IMR-90 (cell line): Measurements from ENCODE around the gene C20orf202. TPM values are rescaled to one million over a fixed set of nuclear protein-coding genes. Genes with fewer than 3 reads are reported as not detected.

Experiments
- ATAC-seq: fragments of 200-7000 bp; cut with Tn5 transposase; 2 replicates; pipeline ENCODE4 v1.9.1; 2020; ENCODE audit warnings: low read depth, mild to moderate bottlenecking, moderate library complexity
- BruUV-seq: library from RNA; stranded (reverse); fragments of 400-500 nt; replicated peaks from 2 replicates; lab custom pipeline; 2021; lab: Mats Ljungman, UMichigan
- CTCF ChIA-PET: fragments of 300-600 bp; formaldehyde crosslinking; extraction: SDS; loops from one replicate; lab custom pipeline; 2021; ENCODE audit warnings: antibody characterized with exemption; lab: Yijun Ruan, JAX
- POLR2A ChIA-PET: fragments of 300-600 bp; sonication (Branson Sonifier 250); formaldehyde crosslinking; loops from one replicate; lab custom pipeline; 2022; ENCODE audit warnings: antibody characterized with exemption; ENCODE audit not compliant: unreplicated experiment; lab: Charles Lee
- DNase-seq: peaks from one replicate; pipeline ENCODE4 v3.0.0; 2013
- H2AFZ ChIP-seq: replicated peaks from 2 replicates; pipeline ENCODE3; 2013; ENCODE audit warnings: low read length, mild to moderate bottlenecking; ENCODE audit not compliant: poor library complexity
- H2AK5ac ChIP-seq: 2 replicates; pipeline ENCODE4 v1.6.1; 2013; ENCODE audit warnings: low read depth, low read length, inconsistent platforms
- H2AK9ac ChIP-seq: replicated peaks from 2 replicates; pipeline ENCODE3; 2013; ENCODE audit warnings: mild to moderate bottlenecking, low read depth, low read length, moderate library complexity; ENCODE audit not compliant: poor library complexity
- H2BK120ac ChIP-seq: 2 replicates; pipeline ENCODE4 v1.6.1; 2013; ENCODE audit warnings: low read depth, low read length, inconsistent platforms
- H2BK15ac ChIP-seq: 3 replicates; pipeline ENCODE4 v1.6.1; 2013; ENCODE audit warnings: low read depth, low read length, inconsistent platforms
- H2BK20ac ChIP-seq: 2 replicates; pipeline ENCODE4 v1.6.1; 2013; ENCODE audit warnings: low read depth, mild to moderate bottlenecking, inconsistent platforms, low read length, moderate library complexity
- H2BK5ac ChIP-seq: 2 replicates; pipeline ENCODE4 v1.6.1; 2013; ENCODE audit warnings: mild to moderate bottlenecking, low read depth, low read length, inconsistent platforms; ENCODE audit not compliant: poor library complexity, severe bottlenecking
- H3K14ac ChIP-seq: replicated peaks from 2 replicates; pipeline ENCODE4 v1.6.1; 2013; ENCODE audit warnings: low read depth, low read length, inconsistent platforms
- H3K18ac ChIP-seq: 2 replicates; pipeline ENCODE4 v1.6.1; 2013; ENCODE audit warnings: low read depth, low read length, control low read depth
- H3K23ac ChIP-seq: 2 replicates; pipeline ENCODE4 v1.6.1; 2013; ENCODE audit warnings: low read depth, low read length, inconsistent platforms
- H3K27ac ChIP-seq: 2 replicates; pipeline ENCODE4 v1.5.1; 2013; ENCODE audit warnings: mild to moderate bottlenecking, control low read depth, low read length; ENCODE audit not compliant: insufficient read depth
- H3K27me3 ChIP-seq: 2 replicates; pipeline ENCODE4 v1.6.1; 2013; ENCODE audit warnings: low read length; ENCODE audit not compliant: control insufficient read depth, insufficient read depth
- H3K36me3 ChIP-seq: 2 replicates; pipeline ENCODE4 v1.6.1; 2013; ENCODE audit warnings: low read length, mixed read lengths; ENCODE audit not compliant: control insufficient read depth, insufficient read depth
- H3K4ac ChIP-seq: 2 replicates; pipeline ENCODE4 v1.6.1; 2013; ENCODE audit warnings: low read depth, low read length, inconsistent platforms
- H3K4me1 ChIP-seq: 2 replicates; pipeline ENCODE4 v1.6.1; 2013; ENCODE audit warnings: low read length, mixed read lengths; ENCODE audit not compliant: control insufficient read depth, insufficient read depth
- H3K4me2 ChIP-seq: 2 replicates; pipeline ENCODE4 v1.6.1; 2013; ENCODE audit warnings: low read depth, mild to moderate bottlenecking, control low read depth, low read length, moderate library complexity
- H3K4me3 ChIP-seq: 2 replicates; pipeline ENCODE4 v1.5.1; 2013; ENCODE audit warnings: low read depth, mild to moderate bottlenecking, control low read depth, low read length, moderate library complexity; ENCODE audit not compliant: insufficient read depth
- H3K56ac ChIP-seq: 2 replicates; pipeline ENCODE4 v1.6.1; 2013; ENCODE audit warnings: low read length, inconsistent platforms; ENCODE audit not compliant: insufficient read depth; ENCODE audit errors: extremely low read depth
- H3K79me1 ChIP-seq, 2 experiments: 2 replicates each; pipeline ENCODE4 v1.6.1; 2013; ENCODE audit warnings: low read length in 2 of 2, inconsistent platforms in 1 of 2, low read depth in 1 of 2
- H3K9ac ChIP-seq: 2 replicates; pipeline ENCODE4 v1.6.1; 2013; ENCODE audit warnings: low read depth, low read length, control low read depth
- H3K9me1 ChIP-seq: 2 replicates; pipeline ENCODE4 v1.6.1; 2013; ENCODE audit warnings: low read length, inconsistent platforms; ENCODE audit not compliant: insufficient read depth
- H3K9me3 ChIP-seq: 2 replicates; pipeline ENCODE4 v1.6.1; 2013; ENCODE audit warnings: low read length; ENCODE audit not compliant: control insufficient read depth, insufficient read depth
- H4K20me1 ChIP-seq: 2 replicates; pipeline ENCODE4 v1.6.1; 2013; ENCODE audit warnings: low read length, inconsistent platforms; ENCODE audit not compliant: insufficient read depth
- H4K5ac ChIP-seq: 2 replicates; pipeline ENCODE4 v1.6.1; 2013; ENCODE audit warnings: mild to moderate bottlenecking, low read depth, low read length, control low read depth
- H4K8ac ChIP-seq, 2 experiments: 2 replicates each; pipeline ENCODE4 v1.6.1; 2013; ENCODE audit warnings: low read depth in 2 of 2, low read length in 2 of 2, control low read depth in 1 of 2, inconsistent platforms in 1 of 2
- H4K91ac ChIP-seq: 2 replicates; pipeline ENCODE4 v1.6.1; 2013; ENCODE audit warnings: low read depth, low read length, inconsistent platforms; ENCODE audit not compliant: insufficient read depth
- BHLHE40 ChIP-seq: fragments of 150-350 bp; IDR thresholded peaks from 2 replicates; pipeline ENCODE4 v1.6.1; 2016; ENCODE audit warnings: mild to moderate bottlenecking, low read depth, low read length
- CEBPB ChIP-seq: IDR thresholded peaks from 2 replicates; pipeline ENCODE4 v1.6.1; 2012; ENCODE audit warnings: low read depth, low read length, improper control_type of control experiment
- CHD1 ChIP-seq: IDR thresholded peaks from 2 replicates; pipeline ENCODE4 v1.6.1; 2012; ENCODE audit warnings: low read depth, low read length, improper control_type of control experiment
- CTCF ChIP-seq: conservative IDR thresholded peaks from 2 replicates; pipeline ENCODE4 v1.5.1; 2012; ENCODE audit warnings: mild to moderate bottlenecking, low read depth, low read length, improper control_type of control experiment
- ELK1 ChIP-seq: fragments of 150-350 bp; IDR thresholded peaks from 2 replicates; pipeline ENCODE4 v1.6.1; 2016; ENCODE audit warnings: low read depth, mild to moderate bottlenecking, low read length, moderate library complexity, borderline replicate concordance
- FOS ChIP-seq: fragments of 150-350 bp; IDR thresholded peaks from 2 replicates; pipeline ENCODE4 v1.6.1; 2016; ENCODE audit warnings: low read depth, low read length
- MAFK ChIP-seq: IDR thresholded peaks from 2 replicates; pipeline ENCODE4 v1.6.1; 2012; ENCODE audit warnings: low read depth, low read length, improper control_type of control experiment
- MAZ ChIP-seq: IDR thresholded peaks from 2 replicates; pipeline ENCODE4 v1.6.1; 2012; ENCODE audit warnings: low read depth, mild to moderate bottlenecking, low read length, improper control_type of control experiment, moderate library complexity, borderline replicate concordance
- MXI1 ChIP-seq: IDR thresholded peaks from 2 replicates; pipeline ENCODE4 v1.6.1; 2012; ENCODE audit warnings: low read depth, mild to moderate bottlenecking, low read length, moderate library complexity, borderline replicate concordance
- NFE2L2 ChIP-seq: fragments of 150-350 bp; IDR thresholded peaks from 2 replicates; pipeline ENCODE4 v1.6.1; 2016; ENCODE audit warnings: low read depth, mild to moderate bottlenecking, low read length
- POLR2A ChIP-seq: IDR thresholded peaks from 2 replicates; pipeline ENCODE4 v1.6.1; 2012; ENCODE audit warnings: mild to moderate bottlenecking, low read depth, low read length
- RAD21 ChIP-seq: IDR thresholded peaks from 2 replicates; pipeline ENCODE4 v1.6.1; 2012; ENCODE audit warnings: low read length, improper control_type of control experiment
- RCOR1 ChIP-seq: IDR thresholded peaks from 2 replicates; pipeline ENCODE4 v1.6.1; 2012; ENCODE audit warnings: mild to moderate bottlenecking, low read length, improper control_type of control experiment; ENCODE audit not compliant: insufficient replicate concordance
- RFX5 ChIP-seq: IDR thresholded peaks from 2 replicates; pipeline ENCODE4 v1.8.0; 2012; ENCODE audit warnings: low read depth, mild to moderate bottlenecking, low read length, moderate library complexity
- SMC3 ChIP-seq: fragments of 150-350 bp; IDR thresholded peaks from 2 replicates; pipeline ENCODE4 v1.6.1; 2016; ENCODE audit warnings: low read depth, mild to moderate bottlenecking, antibody characterized with exemption, low read length, moderate library complexity
- WGBS, 2 experiments: methylation state at CpG; one replicate each; pipeline versions ENCODE4 v1.1.5 to v1.1.7; 2013; ENCODE audit warnings: missing lambda C conversion rate in 2 of 2; ENCODE audit not compliant: insufficient read length in 1 of 2; ENCODE audit errors: extremely low coverage in 2 of 2; 5-methylcytosine and 5-hydroxymethylcytosine counted together
- dilution Hi-C: fragments of 300-500 bp; cut with HindIII; formaldehyde crosslinking; loops from one replicate; pipeline ENCODE4 v1.14.3; 2018; ENCODE audit warnings: low sequenced_read_pairs; ENCODE audit not compliant: unreplicated experiment
- in situ Hi-C: fragments of 300-500 bp; cut with MboI; formaldehyde crosslinking; loops from 3 replicates; pipeline ENCODE4 v1.14.3; 2019; ENCODE audit warnings: low sequenced_read_pairs, inconsistent platforms, mixed read lengths
- intact Hi-C: fragments of 100-400 bp; cut with micrococcal nuclease; formaldehyde crosslinking; loops from 2 replicates; pipeline ENCODE4 v1.10.0; 2022
- polyA plus RNA-seq, 3 experiments: library from polyadenylated mRNA; depleted of rRNA; stranded (reverse); fragments of >200 nt; gene quantifications; 2 replicates each; pipeline ENCODE4 v1.2.3, GENCODE V29; 2012; ENCODE audit warnings: low replicate concordance in 1 of 3
- total RNA-seq: library from RNA; depleted of rRNA; stranded (reverse); fragments of >200 nt; gene quantifications from 2 replicates; pipeline ENCODE4 v1.2.3, GENCODE V29; 2012
- TF ChIP-seq, protein P1 (sequence below): fragments of 150-350 bp; IDR thresholded peaks from 2 replicates; pipeline ENCODE4 v1.6.1; 2017; ENCODE audit warnings: mild to moderate bottlenecking, antibody characterized with exemption, low read length, low read depth

Gene C20orf202
- total and polyA plus RNA-seq, 2 of the 4 experiments (the other 2 are of a cell fraction) = not detected

- no peak overlapping the region for H3K27ac ChIP-seq
- H3K27me3 ChIP-seq = peaks cover 6% of the 10 kb centered on the region
- no peak overlapping the region for H2AFZ ChIP-seq
- H3K9me3 ChIP-seq = no peaks in the 10 kb centered on the region; the same call in 1 of the 2 replicates
- no peak overlapping the region for H2BK15ac ChIP-seq
- no peak overlapping the region for H2BK120ac ChIP-seq
- no peak overlapping the region for H4K8ac ChIP-seq
- no TSS peak for BruUV-seq
- no peak overlapping the region for H2AK9ac ChIP-seq
- no peak overlapping the region for H2BK5ac ChIP-seq
- no peaks in the 10 kb centered on the region for H3K4me1 ChIP-seq
- DNase-seq (no peak), ATAC-seq (no peak)
- H3K36me3 ChIP-seq = no peaks in the 10 kb centered on the region
- no peaks in the 10 kb centered on the region for H3K79me1 ChIP-seq
- no peak overlapping the region for H3K4me2 ChIP-seq
- H3K9me1 ChIP-seq = no peaks in the 10 kb centered on the region
- H3K18ac ChIP-seq = no peak overlapping the region
- H4K5ac ChIP-seq = no peak overlapping the region
- WGBS, 2 experiments = 74% methylated on average over 7 of the region's 20 CpGs; no CpG with 5 or more reads in 1 of the 2 experiments
- no peak overlapping the region for H3K4ac ChIP-seq
- in situ Hi-C loops = no loop called here
- TF ChIP-seq CHD1 = no peak
- no peak for TF ChIP-seq RCOR1
- TF ChIP-seq CTCF = no peak
- no peak for TF ChIP-seq BHLHE40
- TF ChIP-seq MAFK = no peak
- TF ChIP-seq MXI1 = no peak
- no peak for TF ChIP-seq CEBPB
- no peak for TF ChIP-seq NFE2L2
- no peak for TF ChIP-seq RAD21
- no peak for TF ChIP-seq MAZ
- TF ChIP-seq, protein P1, sequence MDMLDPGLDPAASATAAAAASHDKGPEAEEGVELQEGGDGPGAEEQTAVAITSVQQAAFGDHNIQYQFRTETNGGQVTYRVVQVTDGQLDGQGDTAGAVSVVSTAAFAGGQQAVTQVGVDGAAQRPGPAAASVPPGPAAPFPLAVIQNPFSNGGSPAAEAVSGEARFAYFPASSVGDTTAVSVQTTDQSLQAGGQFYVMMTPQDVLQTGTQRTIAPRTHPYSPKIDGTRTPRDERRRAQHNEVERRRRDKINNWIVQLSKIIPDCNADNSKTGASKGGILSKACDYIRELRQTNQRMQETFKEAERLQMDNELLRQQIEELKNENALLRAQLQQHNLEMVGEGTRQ = no peak
- TF ChIP-seq FOS = no peak
- no peak for TF ChIP-seq SMC3
- no peak for TF ChIP-seq ELK1
- no peak for TF ChIP-seq POLR2A
- no peak for TF ChIP-seq RFX5
- H2BK20ac ChIP-seq = no peak overlapping the region
- no peak overlapping the region for H3K56ac ChIP-seq
- H3K23ac ChIP-seq = no peak overlapping the region
- H3K14ac ChIP-seq = no peak overlapping the region
- H3K4me3 ChIP-seq = no peak overlapping the region
- ChIA-PET CTCF (interaction anchor here (2.3 kb wide), 1 partner anchor 11 kb away, joined by 7 read pairs; no protein-coding TSS in a partner anchor), POLR2A (no interaction called here)
- no peak overlapping the region for H2AK5ac ChIP-seq
- H4K20me1 ChIP-seq = no peaks in the 10 kb centered on the region
- intact Hi-C loops = no loop called here
- H4K91ac ChIP-seq = no peak overlapping the region
- H3K9ac ChIP-seq = no peak overlapping the region
- dilution Hi-C loops = no loop called here
These were observed 21.1 kb downstream of the C20orf202 start for GRCh38 chr20:1224205-1224890.
